Loucy (cell line): ENCODE measurements around the gene PABPN1.

Experiments
- H2AFZ ChIP-seq: fragments of 200-600 bp; sonication (generic); 2 replicates; pipeline ENCODE4 v1.6.0; 2016; ENCODE audit warnings: antibody characterized with exemption, mild to moderate bottlenecking, low read length, moderate library complexity
- H3F3A ChIP-seq: fragments of 200-600 bp; 2 replicates; pipeline ENCODE4 v1.6.0; 2016; ENCODE audit warnings: antibody characterized with exemption, low read depth, mild to moderate bottlenecking
- H3K27me3 ChIP-seq: fragments of 200-600 bp; sonication (generic); 2 replicates; pipeline ENCODE4 v1.6.1; 2014; ENCODE audit warnings: low read length, mild to moderate bottlenecking; ENCODE audit not compliant: insufficient read depth, poor library complexity, severe bottlenecking
- H3K36me3 ChIP-seq: fragments of 200-600 bp; sonication (generic); 2 replicates; pipeline ENCODE4 v1.6.1; 2016; ENCODE audit warnings: low read length; ENCODE audit not compliant: insufficient read depth
- H3K4me1 ChIP-seq: fragments of 200-600 bp; sonication (generic); 2 replicates; pipeline ENCODE4 v1.5.1; 2014; ENCODE audit warnings: low read length, mild to moderate bottlenecking; ENCODE audit not compliant: insufficient read depth, poor library complexity, severe bottlenecking
- H3K4me2 ChIP-seq: fragments of 200-600 bp; sonication (generic); 2 replicates; pipeline ENCODE4 v1.6.0; 2014; ENCODE audit warnings: antibody characterized with exemption, low read length, low read depth, mild to moderate bottlenecking; ENCODE audit not compliant: poor library complexity, severe bottlenecking
- H3K4me3 ChIP-seq: fragments of 200-600 bp; sonication (generic); 2 replicates; pipeline ENCODE4 v1.5.1; 2014; ENCODE audit warnings: low read length, mild to moderate bottlenecking, mixed read lengths; ENCODE audit not compliant: poor library complexity, severe bottlenecking
- H3K79me2 ChIP-seq: fragments of 200-600 bp; sonication (generic); 2 replicates; pipeline ENCODE4 v1.6.1; 2014; ENCODE audit warnings: low read length; ENCODE audit not compliant: insufficient read depth
- H3K9ac ChIP-seq: fragments of 200-600 bp; sonication (generic); 2 replicates; pipeline ENCODE4 v1.6.0; 2014; ENCODE audit warnings: mild to moderate bottlenecking, low read depth, low read length, moderate library complexity; ENCODE audit not compliant: poor library complexity, severe bottlenecking
- H3K9me2 ChIP-seq: fragments of 200-600 bp; sonication (generic); replicated peaks from 2 replicates; pipeline ENCODE4 v1.6.1; 2016; ENCODE audit warnings: low read depth, low read length, mixed read lengths
- H3K9me3 ChIP-seq: fragments of 200-600 bp; sonication (generic); 2 replicates; pipeline ENCODE4 v1.6.1; 2014; ENCODE audit warnings: mild to moderate bottlenecking, antibody characterized with exemption, low read length, low read depth; ENCODE audit not compliant: insufficient read depth
- H4K20me1 ChIP-seq: fragments of 200-600 bp; sonication (generic); 2 replicates; pipeline ENCODE4 v1.6.0; 2014; ENCODE audit warnings: antibody characterized with exemption, low read length, mild to moderate bottlenecking; ENCODE audit not compliant: insufficient read depth, poor library complexity, severe bottlenecking
- CTCF ChIP-seq: fragments of 200-600 bp; sonication (generic); conservative IDR thresholded peaks from 2 replicates; pipeline ENCODE4 v1.5.1; 2014; ENCODE audit warnings: mild to moderate bottlenecking, antibody characterized with exemption, low read length
- EZH2phosphoT487 ChIP-seq: fragments of 200-600 bp; IDR thresholded peaks from 2 replicates; pipeline ENCODE4 v1.6.1; 2018; ENCODE audit warnings: antibody characterized with exemption, mild to moderate bottlenecking, moderate library complexity, borderline replicate concordance

Gene PABPN1

DNA sequence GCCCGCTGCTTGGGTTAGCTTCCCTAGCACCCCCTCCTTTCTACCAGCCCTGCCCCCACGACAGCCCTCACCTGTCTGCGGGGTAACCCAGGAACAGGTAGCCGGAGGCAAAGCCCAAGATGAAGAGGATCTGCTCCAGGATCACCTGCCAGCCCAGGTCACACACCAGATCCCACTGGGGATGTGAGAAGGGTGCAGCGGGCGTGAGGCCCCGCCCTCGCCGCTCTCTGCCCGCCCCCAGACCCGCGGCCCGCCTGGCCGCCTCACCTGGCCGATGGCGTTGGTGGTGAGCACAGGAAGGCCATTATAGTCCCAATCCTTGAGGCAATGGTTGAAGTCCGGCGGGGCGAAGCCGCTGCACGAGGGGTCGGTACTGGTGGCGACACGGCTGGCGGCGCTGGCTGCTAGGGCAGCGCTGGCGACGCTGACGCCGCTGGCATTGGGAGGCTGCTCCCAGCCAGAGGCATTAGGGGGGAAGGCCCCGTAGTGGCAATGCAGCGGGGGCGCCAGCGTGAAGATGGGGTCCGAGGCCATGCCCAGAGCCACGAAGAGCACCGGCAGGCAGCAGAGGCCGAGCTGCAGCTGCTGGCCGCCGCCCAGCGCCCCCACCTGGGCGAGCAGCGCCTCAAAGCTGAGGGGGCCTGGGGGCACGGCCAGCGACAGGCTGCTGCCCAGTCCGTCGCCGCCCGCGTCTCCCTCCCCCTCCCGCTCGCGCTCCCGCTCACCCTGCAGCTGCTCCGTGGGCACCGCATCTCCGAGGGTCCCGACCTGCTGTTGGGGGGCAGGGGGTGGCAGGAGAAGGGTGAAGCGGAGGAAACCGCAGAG is 30.6 kb downstream of the PABPN1 start:
- H3K79me2 ChIP-seq = no peaks in the 10 kb centered on the region
- H3F3A ChIP-seq = no peaks in the 10 kb centered on the region
- H3K9me2 ChIP-seq = no peaks in the 10 kb centered on the region
- H2AFZ ChIP-seq = peak overlapping the region; percentile 77; the same call in 1 of the 2 replicates
- TF ChIP-seq EZH2phosphoT487 (no peak), CTCF (no peak)
- peaks cover 17% of the 10 kb centered on the region for H3K27me3 ChIP-seq
- no peaks in the 10 kb centered on the region for H3K36me3 ChIP-seq
- no peaks in the 10 kb centered on the region for H3K4me1 ChIP-seq
- H3K9ac ChIP-seq = peak overlapping the region; percentile 47
- peak overlapping the region; percentile 71 for H3K4me2 ChIP-seq
- no peaks in the 10 kb centered on the region for H4K20me1 ChIP-seq
- no peaks in the 10 kb centered on the region for H3K9me3 ChIP-seq
- peak overlapping the region; percentile 73 for H3K4me3 ChIP-seq

DNA sequence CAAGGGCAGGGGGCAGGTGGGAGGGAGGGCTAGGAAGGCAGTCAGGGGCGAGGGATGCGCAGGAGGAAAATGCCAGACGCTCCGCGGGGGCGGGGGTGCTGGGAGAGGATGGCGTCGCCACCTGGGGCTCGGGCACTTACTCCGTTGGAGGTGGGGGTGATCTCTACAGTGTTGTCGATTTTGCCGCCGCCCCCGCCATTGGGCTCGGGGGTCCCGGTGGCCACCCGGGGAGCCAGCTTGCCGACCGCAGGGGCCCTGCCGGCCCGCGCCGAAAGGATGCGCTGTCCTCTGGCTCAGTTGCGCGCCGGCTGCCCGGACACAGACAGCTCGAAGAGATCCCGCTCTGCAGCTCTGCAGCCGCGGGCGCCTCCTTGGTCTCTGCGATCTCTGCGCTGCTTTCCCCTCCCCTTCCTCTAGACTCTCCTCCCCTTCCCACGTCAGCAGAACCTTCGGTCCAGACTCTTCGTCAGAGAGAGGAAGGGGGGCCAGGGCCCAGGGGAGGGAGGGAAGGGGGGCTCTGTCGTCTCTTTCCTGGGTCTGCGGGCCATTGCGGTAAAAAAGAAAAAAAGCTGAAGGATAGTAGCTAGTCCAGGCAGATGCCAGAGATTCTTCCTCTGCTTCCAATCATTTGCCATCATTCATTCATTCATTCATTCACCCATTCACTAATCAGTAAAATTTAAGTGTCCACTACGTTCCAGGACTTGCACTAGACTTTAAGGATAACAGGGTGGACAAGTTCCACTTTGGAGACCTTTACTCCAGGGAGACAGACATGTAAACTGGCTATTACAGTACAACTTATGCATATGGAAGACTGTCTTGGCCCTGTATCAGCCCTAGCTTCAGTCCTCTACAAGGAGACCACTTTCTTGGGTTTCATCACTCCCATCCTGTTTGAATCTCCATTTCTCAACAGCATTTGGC is 31.5 kb downstream of the PABPN1 start, which contains the start of gene SLC22A17:
Gene SLC22A17, minus strand, starts transcription at position 382 of the 927 bp plus-strand sequence.
- Histone ChIP-seq H3K4me3 (peak within 1 kb of the TSS; percentile 73), H3F3A (no peaks in the 10 kb centered on the region), H3K9ac (peak within 1 kb of the TSS; percentile 47), H3K4me1 (no peaks in the 10 kb centered on the region), H3K9me3 (no peaks in the 10 kb centered on the region), H2AFZ (peak within 1 kb of the TSS; percentile 77), H3K79me2 (no peaks in the 10 kb centered on the region), H3K4me2 (peak within 1 kb of the TSS; percentile 71), H4K20me1 (no peaks in the 10 kb centered on the region), H3K36me3 (no peaks in the 10 kb centered on the region), H3K9me2 (no peaks in the 10 kb centered on the region), H3K27me3 (peaks cover 17% of the 10 kb centered on the region)
- no peak for TF ChIP-seq EZH2phosphoT487
- TF ChIP-seq CTCF = no peak

GRCh38 chr14:23353433-23353780 is 32.1 kb downstream of the PABPN1 start:
- Histone ChIP-seq H3F3A (no peaks in the 10 kb centered on the region), H3K4me3 (no peak overlapping the region), H3K4me2 (peak overlapping the region; percentile 71), H4K20me1 (no peaks in the 10 kb centered on the region), H3K9me2 (no peaks in the 10 kb centered on the region), H2AFZ (no peak overlapping the region), H3K36me3 (no peaks in the 10 kb centered on the region), H3K27me3 (peaks cover 17% of the 10 kb centered on the region), H3K9ac (no peak overlapping the region), H3K4me1 (no peaks in the 10 kb centered on the region), H3K79me2 (no peaks in the 10 kb centered on the region), H3K9me3 (no peaks in the 10 kb centered on the region)
- no peak for TF ChIP-seq CTCF
